ENCODE data around the gene LBR. TPM values are rescaled to one million over a fixed set of nuclear protein-coding genes. Genes with fewer than 3 reads are reported as not detected.

LBR gene
- total and polyA plus RNA-seq, 2 of the 4 experiments (the other 2 are of a cell fraction) = 21.3 to 24.9 TPM

Other genes starting within 250 kb of the LBR start
- 82.5 and 86.9 TPM in 2 replicates for gene ENAH, start 225.1 kb upstream of the LBR start, total RNA-seq (2012; rRNA removed)
- 47.4 and 61.3 TPM in 2 replicates for gene ENAH, start 225.1 kb upstream of the LBR start, polyA plus RNA-seq (2012; rRNA removed)

Data from IMR-90 (cell line).